ENCODE data around the gene CDH8.
"Not testable (repeated sequence)": the region's sequence is repeated elsewhere in the genome, so short reads cannot be mapped to it uniquely, and the experiment has no call there.

Gene CDH8

DNA sequence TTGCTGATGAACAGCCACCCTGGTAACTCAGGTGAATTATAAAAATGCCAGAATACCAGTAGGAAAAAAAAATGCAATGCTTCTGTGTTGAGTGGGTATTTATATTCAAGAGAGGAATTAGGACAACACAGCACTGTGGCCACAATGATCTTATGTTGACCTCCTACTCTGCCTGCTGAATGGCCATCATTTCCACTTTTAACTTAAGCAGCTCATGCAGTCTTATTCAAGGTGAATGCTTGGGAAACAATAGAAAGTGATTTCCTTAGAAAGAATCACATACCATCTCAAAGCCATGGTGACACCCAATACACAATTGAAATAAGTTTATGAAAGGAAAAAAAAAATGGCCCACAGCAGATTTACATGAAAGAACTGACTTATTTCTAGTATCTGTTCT lies 224.0 kb downstream of the CDH8 start:
- no peak for TF ChIP-seq Cebpa-rat (IDR thresholded peaks at IDR 0.05)
- no peak overlapping the region for H3K4me3 ChIP-seq
- no peaks in the 10 kb centered on the region for H3K4me1 ChIP-seq
- H3K9me3 ChIP-seq (replicated peaks in 1 of 11): no peaks in the 10 kb centered on the region
- H3K4me2 ChIP-seq: no peak overlapping the region
- H3K9ac ChIP-seq: no peak overlapping the region
- H3K27me3 ChIP-seq: no peaks in the 10 kb centered on the region
- no peaks in the 10 kb centered on the region for H4K20me1 ChIP-seq
- no peak overlapping the region for H3K27ac ChIP-seq
- no peaks in the 10 kb centered on the region for H3K36me3 ChIP-seq

DNA sequence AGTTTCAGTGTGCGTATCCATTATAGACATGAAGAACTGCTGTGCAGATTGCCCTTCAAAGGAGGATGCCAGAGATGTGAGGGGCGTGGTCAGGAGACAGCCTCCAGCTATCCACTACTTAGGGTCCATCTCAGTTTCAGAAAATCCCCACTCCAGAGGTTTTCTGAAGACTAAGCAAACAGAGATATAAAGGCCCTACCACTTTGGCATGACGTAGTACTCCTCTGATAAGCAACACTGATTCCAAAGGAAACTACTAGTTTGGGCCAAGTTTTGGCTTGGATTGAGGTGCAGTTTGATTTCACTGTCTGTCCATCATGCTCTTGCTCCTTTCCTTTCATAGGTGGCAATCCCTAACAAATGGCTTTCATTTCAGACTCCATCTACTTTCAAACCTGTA lies 228.7 kb downstream of the CDH8 start:
- Histone ChIP-seq H3K4me2 (no peak overlapping the region), H3K9me3 (replicated peaks in 1 of 11) (no peaks in the 10 kb centered on the region), H4K20me1 (no peaks in the 10 kb centered on the region), H3K4me1 (no peaks in the 10 kb centered on the region), H3K4me3 (no peak overlapping the region), H3K9ac (no peak overlapping the region), H3K27ac (no peak overlapping the region), H3K27me3 (no peaks in the 10 kb centered on the region), H3K36me3 (no peaks in the 10 kb centered on the region)
- no peak for TF ChIP-seq Cebpa-rat (IDR thresholded peaks at IDR 0.05)

DNA sequence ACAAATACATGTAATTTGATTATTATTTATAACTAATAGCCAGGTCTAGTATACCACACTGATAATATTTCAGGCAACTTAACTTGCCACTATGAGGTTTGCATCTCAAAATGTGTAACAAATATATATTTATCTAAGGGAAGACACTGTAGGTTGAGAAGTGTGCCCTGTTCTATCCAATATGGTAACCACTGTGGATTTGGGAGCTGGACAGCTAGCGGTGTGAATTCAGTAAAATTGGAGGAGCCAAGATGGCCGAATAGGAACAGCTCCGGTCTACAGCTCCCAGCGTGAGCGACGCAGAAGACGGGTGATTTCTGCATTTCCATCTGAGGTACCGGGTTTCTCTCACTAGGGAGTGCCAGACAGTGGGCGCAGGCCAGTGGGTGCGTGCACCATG lies 235.0 kb downstream of the CDH8 start:
- H3K4me3 ChIP-seq; H3K9me3 ChIP-seq (replicated peaks in 1 of 11); H3K4me2 ChIP-seq; H3K27ac ChIP-seq; H3K4me1 ChIP-seq; H3K27me3 ChIP-seq; H3K36me3 ChIP-seq; H3K9ac ChIP-seq; H4K20me1 ChIP-seq: not testable (repeated sequence)

DNA sequence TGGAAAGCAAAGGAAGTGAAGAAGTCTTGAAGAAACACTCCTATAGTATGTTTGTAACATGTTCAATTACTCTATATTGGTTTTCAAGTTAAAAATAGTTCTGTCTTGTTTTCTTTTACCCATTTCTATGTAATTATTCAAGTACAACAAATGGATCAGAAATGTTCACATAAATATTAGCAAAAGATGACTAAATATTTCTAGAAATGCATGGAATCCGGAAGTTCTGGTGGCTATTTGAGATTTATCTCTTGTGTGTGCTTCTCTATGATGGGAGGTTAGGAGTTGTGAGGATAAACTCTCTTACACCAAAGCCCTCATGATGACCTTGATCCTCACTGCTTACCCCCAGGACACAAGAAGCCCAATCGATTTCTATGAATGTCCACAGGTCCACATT lies 237.5 kb downstream of the CDH8 start:
- Histone ChIP-seq H3K4me2 (no peak overlapping the region), H4K20me1 (no peaks in the 10 kb centered on the region)
- TF ChIP-seq Cebpa-rat (IDR thresholded peaks at IDR 0.05): no peak

DNA sequence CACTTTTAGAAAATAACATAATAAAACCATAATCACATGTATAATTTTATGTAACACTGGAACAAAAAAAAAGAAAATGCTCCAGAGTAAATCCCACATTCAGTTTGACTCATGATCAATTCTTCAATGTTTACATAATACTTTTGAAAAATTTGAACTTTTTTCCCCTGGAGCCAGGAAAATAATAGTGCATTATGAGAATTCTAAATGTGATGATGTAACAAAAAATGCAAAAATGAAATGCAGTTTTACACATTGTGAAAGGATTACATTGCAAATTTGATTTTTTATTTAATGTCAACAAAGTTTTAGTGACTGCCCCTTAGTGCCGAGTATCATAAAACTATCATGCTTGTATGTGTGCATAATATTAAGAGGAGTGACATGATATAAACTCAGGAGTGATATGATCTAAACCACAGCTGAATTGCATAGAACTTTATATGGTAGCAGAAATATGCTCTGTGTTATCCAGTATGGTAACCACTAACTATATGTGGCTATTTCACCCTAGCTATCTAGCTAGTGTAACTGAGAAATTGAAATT lies 238.2 kb downstream of the CDH8 start:
- H3K9ac ChIP-seq: no peak overlapping the region
- no peak overlapping the region for H3K4me3 ChIP-seq
- H3K27me3 ChIP-seq: no peaks in the 10 kb centered on the region
- no peak for TF ChIP-seq Cebpa-rat (IDR thresholded peaks at IDR 0.05)
- H3K9me3 ChIP-seq (replicated peaks in 1 of 11): no peaks in the 10 kb centered on the region
- H4K20me1 ChIP-seq: no peaks in the 10 kb centered on the region
- H3K27ac ChIP-seq: no peak overlapping the region
- H3K4me2 ChIP-seq: no peak overlapping the region
- no peaks in the 10 kb centered on the region for H3K4me1 ChIP-seq
- no peaks in the 10 kb centered on the region for H3K36me3 ChIP-seq

More for the DNA sequence above, 237.5 kb downstream of the CDH8 start:
- H3K4me3 ChIP-seq: no peak overlapping the region
- H3K4me1 ChIP-seq: no peaks in the 10 kb centered on the region
- H3K27me3 ChIP-seq: no peaks in the 10 kb centered on the region
- no peaks in the 10 kb centered on the region for H3K9me3 ChIP-seq (replicated peaks in 1 of 11)
- H3K9ac ChIP-seq: no peak overlapping the region
- H3K27ac ChIP-seq: no peak overlapping the region
- H3K36me3 ChIP-seq: no peaks in the 10 kb centered on the region

DNA sequence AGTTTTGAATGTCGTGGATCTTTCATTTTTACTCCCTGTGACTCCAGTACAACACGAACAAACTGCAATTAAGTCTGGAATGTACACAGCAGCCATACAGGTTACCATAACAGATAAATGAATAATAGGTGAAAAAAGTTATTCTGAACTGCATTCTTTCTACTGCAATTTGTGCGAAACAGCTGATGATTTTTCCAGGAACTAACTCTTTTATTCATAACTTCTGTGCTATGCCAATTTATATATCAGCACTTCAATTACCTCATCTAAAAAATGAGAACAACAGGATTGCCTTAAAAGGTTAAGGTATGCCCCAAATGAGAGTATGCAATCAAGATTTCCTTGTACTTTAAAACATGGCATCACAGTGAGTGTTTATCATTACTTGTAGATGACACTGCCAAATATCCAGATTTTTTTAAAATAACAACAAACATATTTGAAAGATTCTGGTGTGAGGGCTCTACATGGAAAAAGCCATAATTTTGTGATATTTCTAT lies 238.9 kb downstream of the CDH8 start:
- Histone ChIP-seq H3K9ac (no peak overlapping the region), H3K27me3 (no peaks in the 10 kb centered on the region), H3K36me3 (no peaks in the 10 kb centered on the region), H4K20me1 (no peaks in the 10 kb centered on the region), H3K4me1 (no peaks in the 10 kb centered on the region), H3K27ac (no peak overlapping the region), H3K4me3 (no peak overlapping the region), H3K9me3 (replicated peaks in 1 of 11) (no peaks in the 10 kb centered on the region), H3K4me2 (no peak overlapping the region)
- TF ChIP-seq Cebpa-rat (IDR thresholded peaks at IDR 0.05): no peak

DNA sequence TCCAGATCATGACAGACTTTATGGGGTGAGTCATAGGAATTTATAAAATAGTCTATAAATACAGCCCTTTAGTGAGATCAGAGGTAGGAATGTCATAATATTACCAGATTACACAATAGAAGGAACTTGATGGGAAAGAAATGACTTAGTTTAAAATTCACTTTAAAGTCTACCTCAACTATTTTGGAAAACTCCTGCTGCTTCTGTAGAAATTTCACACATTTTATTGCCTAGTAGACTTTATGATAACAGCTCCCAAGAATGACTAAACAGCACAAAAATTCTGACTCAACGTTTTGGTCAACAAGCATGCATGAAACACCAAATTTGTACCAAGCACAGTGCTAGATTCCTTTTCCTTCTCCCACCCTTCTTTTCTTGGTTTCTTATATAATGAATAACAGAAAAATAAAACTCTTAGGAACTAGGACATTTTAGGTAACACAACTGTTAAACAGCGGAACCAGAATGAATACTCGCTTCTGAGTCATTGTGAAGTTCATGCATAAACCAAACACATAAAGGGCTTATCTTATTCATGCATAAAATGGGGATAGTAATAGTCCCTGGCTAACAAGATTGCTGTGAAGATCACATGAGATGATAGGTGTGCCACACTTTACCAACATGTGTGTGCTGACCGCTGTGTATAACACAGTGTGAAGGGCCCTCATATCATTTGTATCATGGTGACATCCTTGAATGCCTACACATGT lies 243.9 kb downstream of the CDH8 start:
- no peak for TF ChIP-seq Cebpa-rat (IDR thresholded peaks at IDR 0.05)
- Histone ChIP-seq H3K27ac (no peak overlapping the region), H3K9ac (no peak overlapping the region), H4K20me1 (no peaks in the 10 kb centered on the region), H3K36me3 (no peaks in the 10 kb centered on the region), H3K9me3 (replicated peaks in 1 of 11) (no peaks in the 10 kb centered on the region), H3K4me3 (no peak overlapping the region), H3K27me3 (no peaks in the 10 kb centered on the region), H3K4me1 (no peaks in the 10 kb centered on the region), H3K4me2 (0 out of 22 replicates have a peak overlapping the region, but pooled peaks of 1 of the 11 experiments have one; percentile 1)

DNA sequence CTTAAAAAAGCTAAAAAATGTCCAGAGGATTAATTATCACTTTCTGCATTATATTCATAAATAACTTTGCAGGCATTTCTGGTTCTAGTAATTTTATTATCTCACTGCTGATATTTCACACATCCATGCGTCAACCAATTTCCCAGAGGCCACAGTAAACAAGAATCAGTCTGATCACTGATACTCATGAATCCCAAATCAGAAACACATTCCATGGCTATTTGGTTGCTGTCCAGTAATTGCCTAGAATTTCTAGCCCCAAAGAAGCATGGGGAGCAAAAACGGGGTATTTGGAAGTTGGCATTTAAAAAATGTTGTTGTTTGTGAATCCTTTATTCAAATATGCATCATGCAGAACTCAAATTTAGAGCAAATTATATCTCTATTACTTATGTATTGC lies 244.8 kb downstream of the CDH8 start:
- Histone ChIP-seq H4K20me1 (no peaks in the 10 kb centered on the region), H3K4me3 (no peak overlapping the region), H3K9ac (no peak overlapping the region)

DNA sequence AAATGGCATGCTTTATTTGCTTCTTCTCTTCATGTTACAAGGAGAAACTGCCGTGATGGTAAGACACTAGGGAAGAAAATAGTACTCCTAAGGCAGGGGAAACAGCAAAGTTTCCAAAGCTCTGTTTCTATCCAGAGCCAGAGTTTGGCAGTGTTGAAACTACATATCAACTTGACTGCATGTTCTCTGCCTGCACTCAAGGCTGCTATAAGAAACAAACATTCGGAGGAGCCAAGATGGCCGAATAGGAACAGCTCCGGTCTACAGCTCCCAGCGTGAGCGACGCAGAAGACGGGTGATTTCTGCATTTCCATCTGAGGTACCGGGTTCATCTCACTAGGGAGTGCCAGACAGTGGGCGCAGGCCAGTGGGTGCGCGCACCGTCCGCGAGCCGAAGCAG lies 254.4 kb downstream of the CDH8 start:
- not testable (repeated sequence) for H3K4me1 ChIP-seq; H3K4me2 ChIP-seq; H3K9me3 ChIP-seq (replicated peaks in 1 of 11); H3K27me3 ChIP-seq; H4K20me1 ChIP-seq; H3K27ac ChIP-seq; H3K9ac ChIP-seq; H3K36me3 ChIP-seq; H3K4me3 ChIP-seq

More for the DNA sequence above, 244.8 kb downstream of the CDH8 start:
- H3K36me3 ChIP-seq: no peaks in the 10 kb centered on the region
- no peak for TF ChIP-seq Cebpa-rat (IDR thresholded peaks at IDR 0.05)
- no peaks in the 10 kb centered on the region for H3K4me1 ChIP-seq
- H3K4me2 ChIP-seq: no peak overlapping the region
- H3K9me3 ChIP-seq (replicated peaks in 1 of 11): no peaks in the 10 kb centered on the region
- no peaks in the 10 kb centered on the region for H3K27me3 ChIP-seq
- H3K27ac ChIP-seq: no peak overlapping the region

DNA sequence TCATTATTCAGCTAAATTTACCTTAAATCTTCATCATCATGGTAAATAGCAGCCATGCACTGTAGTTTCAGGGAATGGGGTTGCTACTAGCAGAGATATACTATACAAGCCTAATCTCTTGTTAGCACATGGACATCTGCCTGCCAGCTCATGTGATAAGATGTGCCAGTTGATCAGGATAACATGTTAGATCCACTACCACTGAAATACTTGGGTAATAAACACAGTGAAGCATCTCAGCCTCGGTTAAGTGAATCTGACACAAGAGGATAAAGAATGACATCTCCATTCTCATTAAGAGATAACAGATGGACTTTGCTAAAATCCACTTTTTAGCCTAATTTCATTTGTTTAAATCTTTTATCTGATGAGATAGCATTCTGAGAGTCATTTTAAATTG lies 256.1 kb downstream of the CDH8 start:
- TF ChIP-seq Cebpa-rat (IDR thresholded peaks at IDR 0.05): no peak
- Histone ChIP-seq H3K9me3 (replicated peaks in 1 of 11) (no peaks in the 10 kb centered on the region; a peak in 1 of 22 replicates), H3K36me3 (no peaks in the 10 kb centered on the region), H3K27me3 (no peaks in the 10 kb centered on the region), H3K4me3 (no peak overlapping the region), H3K4me1 (no peaks in the 10 kb centered on the region), H3K27ac (no peak overlapping the region), H3K4me2 (no peak overlapping the region), H4K20me1 (no peaks in the 10 kb centered on the region), H3K9ac (no peak overlapping the region)

Measured in BLaER1 treated with 17β-estradiol and CSF1 and Interleukin-3, amounts not matched to agents 10 nM and 100 nM (cell line).